Neural cell (in vitro differentiated cells): Measurements from ENCODE around the gene DLG2. TPM values are rescaled to one million over a fixed set of nuclear protein-coding genes. Genes with fewer than 3 reads are reported as not detected.

ENCODE experiments used
- H2AFZ ChIP-seq: fragments of 200-600, 300-800 bp; sonication (generic), shearing (Covaris generic); 2 replicates; pipeline ENCODE4 v1.6.0; 2014; ENCODE audit warnings: low read depth, mild to moderate bottlenecking, antibody characterized with exemption, low read length, moderate library complexity
- H3F3A ChIP-seq: fragments of 200-600 bp; shearing (Covaris generic); 2 replicates; pipeline ENCODE4 v1.6.1; 2016; ENCODE audit warnings: mild to moderate bottlenecking, moderate library complexity, mixed read lengths, antibody characterized with exemption, low read length; ENCODE audit not compliant: insufficient read depth, poor library complexity, severe bottlenecking
- H3K27ac ChIP-seq: fragments of 200-600, 300-800 bp; sonication (generic), shearing (Covaris generic); 2 replicates; pipeline ENCODE4 v1.5.1; 2014; ENCODE audit warnings: mild to moderate bottlenecking, low read length, moderate library complexity
- H3K27me3 ChIP-seq: fragments of 300-800, 200-600 bp; sonication (generic), shearing (Covaris generic); 2 replicates; pipeline ENCODE4 v1.6.0; 2014; ENCODE audit warnings: mild to moderate bottlenecking, low read depth, low read length, moderate library complexity; ENCODE audit not compliant: insufficient read depth
- H3K36me3 ChIP-seq: fragments of 300-800, 200-600 bp; sonication (generic), shearing (Covaris generic); 2 replicates; pipeline ENCODE4 v1.5.1; 2014; ENCODE audit warnings: mild to moderate bottlenecking, antibody characterized with exemption, low read length, moderate library complexity; ENCODE audit not compliant: insufficient read depth
- H3K4me2 ChIP-seq: fragments of 300-800, 200-600 bp; sonication (generic), shearing (Covaris generic); 2 replicates; pipeline ENCODE4 v1.6.0; 2014; ENCODE audit warnings: mild to moderate bottlenecking, low read length
- H3K4me3 ChIP-seq: fragments of 300-800, 200-600 bp; sonication (generic), shearing (Covaris generic); 2 replicates; pipeline ENCODE4 v1.5.1; 2014; ENCODE audit warnings: mild to moderate bottlenecking, low read length, moderate library complexity
- H3K79me2 ChIP-seq: fragments of 200-600 bp; shearing (Covaris generic); replicated peaks from 2 replicates; pipeline ENCODE4 v1.6.0; 2014; ENCODE audit warnings: mild to moderate bottlenecking, low read length, moderate library complexity; ENCODE audit not compliant: insufficient read depth
- H3K9ac ChIP-seq: fragments of 300-800, 200-600 bp; sonication (generic), shearing (Covaris generic); 2 replicates; pipeline ENCODE4 v1.6.1; 2016; ENCODE audit warnings: mild to moderate bottlenecking, low read length, mixed read lengths
- H3K9me2 ChIP-seq: fragments of 200-600 bp; shearing (Covaris generic); 2 replicates; pipeline ENCODE4 v1.6.1; 2016; ENCODE audit warnings: mild to moderate bottlenecking, low read length, mixed read lengths; ENCODE audit not compliant: insufficient read depth
- H3K9me3 ChIP-seq: fragments of 200-600, 300-800 bp; sonication (generic), shearing (Covaris generic); 2 replicates; pipeline ENCODE4 v1.6.1; 2016; ENCODE audit warnings: mild to moderate bottlenecking, mixed run types, low read length, moderate library complexity, mixed read lengths
- H4K20me1 ChIP-seq: fragments of 200-600 bp; shearing (Covaris generic); 2 replicates; pipeline ENCODE4 v1.6.1; 2016; ENCODE audit warnings: mild to moderate bottlenecking, mixed run types; ENCODE audit not compliant: insufficient read depth
- EP300 ChIP-seq: fragments of 450-650 bp; conservative IDR thresholded peaks from 2 replicates; pipeline ENCODE4 v1.6.1; 2014; ENCODE audit warnings: antibody characterized with exemption, mild to moderate bottlenecking, moderate library complexity; ENCODE audit not compliant: poor library complexity, severe bottlenecking
- EZH2 ChIP-seq: fragments of 200-600, 300-800 bp; shearing (Covaris generic), sonication (generic); IDR thresholded peaks from 2 replicates; pipeline ENCODE4 v1.6.1; 2014; ENCODE audit warnings: antibody characterized with exemption, low read length, borderline replicate concordance, mild to moderate bottlenecking; ENCODE audit not compliant: insufficient read depth, poor library complexity, severe bottlenecking
- POLR2AphosphoS5 ChIP-seq: IDR thresholded peaks from 2 replicates; pipeline ENCODE4 v1.6.1; 2012
- RAD21 ChIP-seq: fragments of 450-650 bp; conservative IDR thresholded peaks from 2 replicates; pipeline ENCODE4 v1.6.1; 2014; ENCODE audit warnings: antibody characterized with exemption, mild to moderate bottlenecking, moderate library complexity
- SMC3 ChIP-seq: fragments of 450-650 bp; conservative IDR thresholded peaks from 2 replicates; pipeline ENCODE4 v1.6.1; 2014; ENCODE audit warnings: antibody characterized with exemption, mild to moderate bottlenecking, moderate library complexity; ENCODE audit not compliant: poor library complexity
- polyA plus RNA-seq: library from polyadenylated mRNA; depleted of rRNA; stranded (reverse); fragments of >200 nt; gene quantifications from 2 replicates; pipeline ENCODE4 v1.2.3, GENCODE V29; 2014
- TF ChIP-seq, protein P1 (sequence below): fragments of 450-650 bp; IDR thresholded peaks from 2 replicates; pipeline ENCODE4 v1.5.1; 2014; ENCODE audit warnings: antibody characterized with exemption, mild to moderate bottlenecking, moderate library complexity; ENCODE audit not compliant: poor library complexity, severe bottlenecking
- TF ChIP-seq, protein P2 (sequence below): IDR thresholded peaks from 2 replicates; pipeline ENCODE4 v1.6.1; 2012; ENCODE audit warnings: borderline replicate concordance

Gene DLG2
- polyA plus RNA-seq, 1 donor from 2014 or later: 179 TPM

DNA sequence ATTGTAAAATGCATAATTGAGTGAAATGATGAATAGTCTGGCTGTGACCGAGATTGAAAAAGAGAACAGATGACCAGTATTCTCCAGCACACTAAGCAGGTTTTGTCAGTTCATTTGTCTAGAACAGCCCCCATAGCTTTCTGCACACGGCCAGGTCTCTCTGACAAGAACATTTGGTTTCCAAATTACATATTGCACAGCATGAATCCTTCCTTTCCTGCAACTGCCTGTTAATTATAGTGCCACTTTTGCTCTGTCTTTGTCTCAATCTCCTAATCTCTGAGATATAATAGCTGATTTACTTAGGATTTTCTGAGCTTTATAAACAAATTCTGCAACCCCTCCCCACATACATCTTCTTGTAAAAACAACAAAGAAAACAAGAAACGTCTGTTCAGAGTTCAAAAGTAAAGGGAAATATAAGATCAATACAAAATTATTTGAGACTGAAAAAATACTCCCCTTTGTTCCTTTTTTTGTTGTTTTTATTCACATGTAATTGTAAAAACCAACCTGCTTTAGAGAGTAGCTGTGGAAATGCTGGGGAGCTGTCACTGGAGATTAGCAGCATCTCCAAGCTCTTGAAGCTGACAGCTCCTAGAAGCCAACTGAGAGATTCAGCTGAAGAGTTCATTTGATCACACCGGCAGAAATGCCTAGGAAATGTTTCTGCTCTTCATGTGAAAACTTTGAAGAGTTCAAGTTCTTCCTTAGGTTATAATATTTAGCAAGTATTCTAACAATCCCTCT, 998.1 kb downstream of the DLG2 start:
- Histone ChIP-seq H3K9ac (peak overlapping the region; percentile 7), H3K27ac (peak overlapping the region; percentile 58), H2AFZ (no peak overlapping the region), H3K4me2 (peak overlapping the region; percentile 23), H3K79me2 (no peaks in the 10 kb centered on the region), H3K4me3 (peak overlapping the region; percentile 45), H3K9me3 (no peaks in the 10 kb centered on the region), H3K9me2 (no peaks in the 10 kb centered on the region), H4K20me1 (no peaks in the 10 kb centered on the region), H3F3A (no peaks in the 10 kb centered on the region), H3K27me3 (no peaks in the 10 kb centered on the region), H3K36me3 (no peaks in the 10 kb centered on the region)
- peak; percentile 79 for TF ChIP-seq EP300
- TF ChIP-seq, protein P1, sequence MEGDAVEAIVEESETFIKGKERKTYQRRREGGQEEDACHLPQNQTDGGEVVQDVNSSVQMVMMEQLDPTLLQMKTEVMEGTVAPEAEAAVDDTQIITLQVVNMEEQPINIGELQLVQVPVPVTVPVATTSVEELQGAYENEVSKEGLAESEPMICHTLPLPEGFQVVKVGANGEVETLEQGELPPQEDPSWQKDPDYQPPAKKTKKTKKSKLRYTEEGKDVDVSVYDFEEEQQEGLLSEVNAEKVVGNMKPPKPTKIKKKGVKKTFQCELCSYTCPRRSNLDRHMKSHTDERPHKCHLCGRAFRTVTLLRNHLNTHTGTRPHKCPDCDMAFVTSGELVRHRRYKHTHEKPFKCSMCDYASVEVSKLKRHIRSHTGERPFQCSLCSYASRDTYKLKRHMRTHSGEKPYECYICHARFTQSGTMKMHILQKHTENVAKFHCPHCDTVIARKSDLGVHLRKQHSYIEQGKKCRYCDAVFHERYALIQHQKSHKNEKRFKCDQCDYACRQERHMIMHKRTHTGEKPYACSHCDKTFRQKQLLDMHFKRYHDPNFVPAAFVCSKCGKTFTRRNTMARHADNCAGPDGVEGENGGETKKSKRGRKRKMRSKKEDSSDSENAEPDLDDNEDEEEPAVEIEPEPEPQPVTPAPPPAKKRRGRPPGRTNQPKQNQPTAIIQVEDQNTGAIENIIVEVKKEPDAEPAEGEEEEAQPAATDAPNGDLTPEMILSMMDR: no peak

DNA sequence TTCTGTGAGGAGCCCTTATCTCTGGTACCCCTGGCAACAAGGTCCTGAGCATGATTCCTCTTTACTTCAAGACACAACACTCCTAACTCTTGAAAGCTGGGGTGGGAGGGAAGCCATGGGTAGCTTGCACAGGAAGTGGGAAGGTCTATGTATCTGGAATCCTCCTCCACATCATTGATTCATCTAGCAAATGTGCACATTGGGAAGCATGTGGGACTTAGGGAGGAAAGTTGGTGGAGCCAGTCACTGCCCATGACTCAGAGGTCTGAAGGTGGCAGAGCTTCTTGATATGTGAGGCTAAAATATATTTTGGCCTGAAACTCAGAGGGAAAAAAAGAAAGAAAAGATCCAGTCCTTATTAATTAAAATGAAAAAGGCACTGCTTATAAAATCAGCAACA, 1000.9 kb downstream of the DLG2 start:
- no peak overlapping the region for H3K9ac ChIP-seq
- H3K4me3 ChIP-seq: no peak overlapping the region
- H4K20me1 ChIP-seq: no peaks in the 10 kb centered on the region
- no peak overlapping the region for H2AFZ ChIP-seq
- H3K9me2 ChIP-seq: no peaks in the 10 kb centered on the region
- H3F3A ChIP-seq: no peaks in the 10 kb centered on the region
- no peaks in the 10 kb centered on the region for H3K79me2 ChIP-seq
- no peaks in the 10 kb centered on the region for H3K36me3 ChIP-seq
- H3K27ac ChIP-seq: no peak overlapping the region
- no peaks in the 10 kb centered on the region for H3K27me3 ChIP-seq
- no peak overlapping the region for H3K4me2 ChIP-seq
- TF ChIP-seq SMC3 (no peak), RAD21 (no peak), EP300 (no peak)
- TF ChIP-seq, protein P2, sequence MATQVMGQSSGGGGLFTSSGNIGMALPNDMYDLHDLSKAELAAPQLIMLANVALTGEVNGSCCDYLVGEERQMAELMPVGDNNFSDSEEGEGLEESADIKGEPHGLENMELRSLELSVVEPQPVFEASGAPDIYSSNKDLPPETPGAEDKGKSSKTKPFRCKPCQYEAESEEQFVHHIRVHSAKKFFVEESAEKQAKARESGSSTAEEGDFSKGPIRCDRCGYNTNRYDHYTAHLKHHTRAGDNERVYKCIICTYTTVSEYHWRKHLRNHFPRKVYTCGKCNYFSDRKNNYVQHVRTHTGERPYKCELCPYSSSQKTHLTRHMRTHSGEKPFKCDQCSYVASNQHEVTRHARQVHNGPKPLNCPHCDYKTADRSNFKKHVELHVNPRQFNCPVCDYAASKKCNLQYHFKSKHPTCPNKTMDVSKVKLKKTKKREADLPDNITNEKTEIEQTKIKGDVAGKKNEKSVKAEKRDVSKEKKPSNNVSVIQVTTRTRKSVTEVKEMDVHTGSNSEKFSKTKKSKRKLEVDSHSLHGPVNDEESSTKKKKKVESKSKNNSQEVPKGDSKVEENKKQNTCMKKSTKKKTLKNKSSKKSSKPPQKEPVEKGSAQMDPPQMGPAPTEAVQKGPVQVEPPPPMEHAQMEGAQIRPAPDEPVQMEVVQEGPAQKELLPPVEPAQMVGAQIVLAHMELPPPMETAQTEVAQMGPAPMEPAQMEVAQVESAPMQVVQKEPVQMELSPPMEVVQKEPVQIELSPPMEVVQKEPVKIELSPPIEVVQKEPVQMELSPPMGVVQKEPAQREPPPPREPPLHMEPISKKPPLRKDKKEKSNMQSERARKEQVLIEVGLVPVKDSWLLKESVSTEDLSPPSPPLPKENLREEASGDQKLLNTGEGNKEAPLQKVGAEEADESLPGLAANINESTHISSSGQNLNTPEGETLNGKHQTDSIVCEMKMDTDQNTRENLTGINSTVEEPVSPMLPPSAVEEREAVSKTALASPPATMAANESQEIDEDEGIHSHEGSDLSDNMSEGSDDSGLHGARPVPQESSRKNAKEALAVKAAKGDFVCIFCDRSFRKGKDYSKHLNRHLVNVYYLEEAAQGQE: no peak
- no peaks in the 10 kb centered on the region for H3K9me3 ChIP-seq

DNA sequence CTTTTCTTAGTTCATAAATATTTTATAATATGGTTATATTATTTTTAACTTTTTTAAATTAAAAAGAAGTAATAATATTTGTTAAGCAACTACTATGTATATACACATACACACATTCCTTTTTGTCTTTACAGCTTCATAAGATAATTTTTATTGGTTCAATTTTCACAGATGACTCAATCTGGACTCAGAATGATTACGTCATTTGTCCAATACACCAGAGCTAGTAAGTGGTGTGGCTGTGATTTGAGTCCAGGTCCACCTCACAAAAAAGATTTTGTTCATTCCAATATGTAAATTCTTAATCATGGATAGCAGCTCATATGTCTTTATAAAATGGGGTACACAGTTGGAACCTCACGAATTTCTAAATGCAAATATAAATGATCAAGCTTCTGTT, 1014.5 kb downstream of the DLG2 start:
- H3K79me2 ChIP-seq: no peaks in the 10 kb centered on the region
- TF ChIP-seq EZH2 (no peak), SMC3 (no peak), POLR2AphosphoS5 (no peak)
- no peak overlapping the region for H3K27ac ChIP-seq
- H3K9me3 ChIP-seq: no peaks in the 10 kb centered on the region
- no peak overlapping the region for H3K4me3 ChIP-seq
- H3F3A ChIP-seq: no peaks in the 10 kb centered on the region
- H3K4me2 ChIP-seq: no peak overlapping the region
- no peak overlapping the region for H2AFZ ChIP-seq
- no peaks in the 10 kb centered on the region for H3K27me3 ChIP-seq
- no peak overlapping the region for H3K9ac ChIP-seq
- H3K9me2 ChIP-seq: no peaks in the 10 kb centered on the region
- no peaks in the 10 kb centered on the region for H3K36me3 ChIP-seq
- H4K20me1 ChIP-seq: no peaks in the 10 kb centered on the region
